HG02852 (cell line): ENCODE measurements around the gene BTBD9.

Experiments used
- ATAC-seq: cut with Tn5 transposase; IDR thresholded peaks from one replicate; pipeline ENCODE4 v1.9.1; 2021; ENCODE audit warnings: mild to moderate bottlenecking, moderate library complexity; ENCODE audit not compliant: unreplicated experiment

BTBD9 gene

DNA sequence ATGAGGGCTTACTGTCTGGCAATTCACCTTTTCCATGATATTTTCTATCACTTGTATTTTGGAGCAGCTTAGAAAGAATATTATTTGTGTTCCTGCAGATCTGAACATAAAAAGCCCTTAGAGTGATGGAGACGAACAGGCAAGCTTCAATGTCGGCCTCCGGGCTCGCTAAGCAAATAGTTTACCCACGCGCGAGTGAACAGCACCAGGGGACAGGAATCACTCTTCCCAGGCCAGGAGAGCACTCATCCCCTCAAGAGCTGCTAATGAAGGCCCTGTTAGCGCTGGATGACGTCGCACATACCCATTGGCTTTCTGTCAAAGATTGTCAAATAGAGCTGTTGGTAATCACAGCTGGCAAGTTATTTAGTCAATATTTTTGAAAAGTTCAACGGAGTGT, 424.5 kb downstream of the BTBD9 start:
- ATAC-seq = no peak

DNA sequence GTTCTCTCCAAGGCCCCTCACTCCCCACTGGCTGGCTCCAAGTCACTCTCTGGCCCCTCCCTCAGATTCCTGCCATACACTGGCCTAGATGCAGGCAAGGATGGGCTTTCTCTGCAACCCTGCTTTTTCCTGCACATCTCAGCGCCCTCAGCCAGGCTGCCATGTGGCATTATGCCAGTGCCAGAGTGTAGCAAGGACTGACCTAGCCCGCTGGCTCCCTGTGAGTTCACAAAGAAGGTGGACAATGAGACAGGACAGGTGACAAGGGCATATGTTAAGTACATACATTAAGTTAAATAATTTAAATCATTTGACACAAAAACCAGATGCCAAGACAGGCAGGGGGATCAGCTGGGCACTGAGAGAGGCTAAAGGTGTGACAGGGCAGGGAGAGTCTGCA, 425.6 kb downstream of the BTBD9 start:
- ATAC-seq = no peak

DNA sequence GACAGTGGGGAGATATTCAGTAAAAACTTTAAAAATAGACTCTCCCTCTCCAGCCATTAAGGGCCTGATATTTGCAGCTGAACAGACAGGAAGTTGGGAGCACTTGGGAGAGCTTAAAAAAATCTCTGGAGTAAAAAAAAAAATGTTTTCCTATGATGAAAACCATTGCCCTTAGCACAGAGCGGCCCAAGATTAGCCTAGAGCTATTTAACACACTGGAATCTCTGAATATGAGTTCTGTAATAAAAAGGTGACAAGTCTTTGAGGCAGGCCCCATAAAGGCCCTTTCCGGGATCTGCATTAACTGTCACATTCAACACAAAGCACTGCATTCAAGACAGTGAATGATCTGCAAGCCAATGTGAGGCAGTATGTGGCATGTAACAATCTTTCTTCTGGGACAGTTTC, 426.5 kb downstream of the BTBD9 start:
- no peak for ATAC-seq

- no peak for ATAC-seq
Measured at GRCh38 chr6:38212579-38212978, 427.1 kb downstream of the BTBD9 start.

DNA sequence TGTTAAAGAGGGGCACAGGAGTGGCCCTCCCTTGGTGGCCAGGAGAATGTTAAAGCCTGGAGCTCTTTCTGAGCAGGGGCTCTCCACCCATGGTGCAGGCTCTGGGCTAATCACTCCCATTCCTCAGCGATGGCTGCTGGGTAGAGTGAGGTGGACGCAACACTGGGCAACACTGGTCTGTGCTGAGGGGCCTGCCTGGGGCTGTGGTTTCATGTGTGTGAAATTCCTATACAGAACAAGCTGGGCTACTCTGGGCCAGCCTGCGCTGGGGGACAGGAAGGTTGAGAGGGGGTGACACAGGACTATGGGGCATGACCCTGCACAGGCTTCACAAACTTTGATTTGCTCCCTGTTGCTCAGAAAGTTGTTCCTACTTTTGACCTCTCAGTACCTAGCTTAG, 427.6 kb downstream of the BTBD9 start:
- no peak for ATAC-seq

GRCh38 chr6:38209371-38210260, 430.1 kb downstream of the BTBD9 start:
- no peak for ATAC-seq

- ATAC-seq = no peak
Measured at GRCh38 chr6:38208028-38208427, 431.7 kb downstream of the BTBD9 start.

DNA sequence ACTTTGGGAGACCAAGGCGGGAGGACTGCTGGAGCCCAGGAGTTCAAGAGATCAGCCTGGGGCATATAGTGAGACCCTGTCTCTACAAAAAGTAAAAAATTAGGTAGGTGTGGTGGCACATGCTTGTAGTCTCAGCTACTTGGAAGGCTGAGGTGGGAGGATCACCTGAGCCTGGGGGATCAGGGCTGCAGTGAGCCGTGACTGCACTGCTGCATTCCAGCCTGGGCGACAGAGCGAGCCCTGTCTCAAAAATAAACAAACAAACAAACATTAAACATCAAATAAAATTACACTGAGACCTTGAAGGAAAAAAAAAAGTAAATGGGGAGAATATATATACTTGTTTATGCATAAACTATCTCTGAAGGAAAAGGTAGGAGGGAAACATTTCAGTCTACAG, 432.4 kb downstream of the BTBD9 start:
- ATAC-seq = no peak

- ATAC-seq = no peak
Measured at GRCh38 chr6:38198219-38198618, 441.5 kb downstream of the BTBD9 start.

GRCh38 chr6:38195113-38195635, 444.6 kb downstream of the BTBD9 start:
- ATAC-seq = no peak

GRCh38 chr6:38194589-38194988, 445.1 kb downstream of the BTBD9 start:
- no peak for ATAC-seq

GRCh38 chr6:38194282-38194572, 445.5 kb downstream of the BTBD9 start:
- ATAC-seq = no peak

DNA sequence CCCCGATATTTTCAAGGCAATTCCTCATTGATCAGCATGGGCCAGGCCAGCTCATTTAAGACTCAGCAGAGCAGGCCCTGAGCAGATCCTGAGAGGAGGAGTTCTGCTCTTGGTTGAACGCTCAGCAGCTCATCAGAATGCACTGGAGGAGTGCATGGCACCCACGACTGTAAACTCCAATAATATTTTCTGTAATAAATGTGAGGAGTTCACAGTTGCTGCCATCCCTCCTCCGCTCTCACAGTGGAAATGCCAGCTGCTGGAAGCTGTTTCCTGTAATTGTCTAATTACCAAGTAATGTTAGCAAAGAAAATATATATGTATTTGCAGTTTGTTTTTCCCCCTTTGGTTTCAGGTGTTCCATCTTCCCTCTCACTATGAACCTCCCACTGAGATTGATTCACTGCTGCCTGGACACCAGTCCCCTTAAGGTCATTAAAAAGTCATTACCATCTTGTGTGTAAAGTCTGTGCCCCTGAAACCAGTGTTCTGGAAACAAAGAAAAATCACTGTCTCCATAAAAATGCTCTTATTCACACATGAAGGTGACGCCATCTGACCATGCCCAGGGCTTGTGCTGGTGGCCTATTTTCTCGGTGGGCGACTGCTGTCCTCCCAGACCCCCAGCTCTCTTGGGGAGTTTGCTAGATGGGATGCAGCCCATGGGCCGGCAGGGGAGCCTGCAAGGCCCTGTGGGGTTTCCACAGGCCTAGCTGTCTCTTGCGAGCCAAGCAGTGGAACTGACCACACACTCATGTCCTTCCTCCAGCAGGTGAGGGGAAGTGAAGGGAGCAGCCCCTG, 446.0 kb downstream of the BTBD9 start:
- ATAC-seq = no peak

- no peak for ATAC-seq
Measured at GRCh38 chr6:38193051-38193450, 446.7 kb downstream of the BTBD9 start.

DNA sequence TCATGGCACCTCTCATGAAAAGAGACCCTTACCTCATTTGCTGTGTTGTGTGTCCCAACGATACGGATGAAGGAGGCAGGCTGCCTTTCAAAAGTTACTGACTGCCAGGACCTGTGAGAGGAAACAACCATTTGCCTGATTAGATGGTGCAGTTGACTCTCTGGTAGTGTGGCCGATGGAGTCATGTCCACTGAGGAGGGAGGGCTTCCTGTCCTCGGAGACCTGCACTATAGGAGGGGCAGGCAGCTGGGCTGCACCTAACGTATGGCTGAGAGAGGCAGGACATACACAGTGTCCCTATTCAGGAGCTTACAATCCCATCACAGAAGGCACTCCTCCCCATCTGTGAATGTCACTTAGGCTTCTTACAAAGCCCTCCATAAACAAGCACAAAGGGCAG, 447.2 kb downstream of the BTBD9 start:
- ATAC-seq = no peak

DNA sequence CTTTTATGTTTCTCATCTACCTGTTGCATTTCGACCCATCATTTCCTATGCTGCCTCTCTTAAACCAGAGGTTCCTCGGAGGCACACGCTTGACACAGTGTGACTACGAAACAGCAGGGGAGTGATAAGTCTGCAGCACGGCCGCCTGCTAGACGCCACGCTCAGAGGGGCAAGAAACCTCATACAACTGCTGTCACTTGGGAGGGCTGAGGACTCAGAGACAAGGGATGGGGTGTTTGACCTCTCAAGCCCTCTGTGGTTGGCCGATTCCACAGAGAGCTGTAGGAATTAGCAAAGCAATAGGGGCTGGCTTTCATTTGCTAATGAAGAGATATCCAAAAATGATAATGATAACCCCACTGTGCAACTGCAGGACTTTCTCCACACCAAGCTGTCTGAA, 447.7 kb downstream of the BTBD9 start:
- ATAC-seq = no peak

DNA sequence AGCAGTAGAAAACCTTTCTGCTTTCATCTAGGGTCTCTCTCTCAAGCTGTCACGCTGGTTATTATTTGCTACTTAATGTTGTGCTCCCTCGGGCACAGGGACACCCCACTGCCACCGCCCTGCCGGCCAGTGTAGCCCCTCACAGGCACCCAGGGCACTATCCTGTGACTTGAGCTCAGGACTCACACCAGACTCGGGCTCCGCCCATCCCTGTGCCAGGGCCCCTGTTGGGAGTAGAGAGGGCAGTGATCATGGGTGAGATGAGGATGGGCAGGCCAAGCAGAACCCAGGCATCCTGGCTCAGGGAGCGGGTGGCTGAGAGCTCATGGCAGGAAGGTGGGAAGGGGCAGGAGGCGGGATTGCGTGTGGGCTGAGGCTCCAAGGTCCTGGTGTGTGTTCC, 448.3 kb downstream of the BTBD9 start:
- ATAC-seq = no peak

- ATAC-seq = no peak
Measured at GRCh38 chr6:38188677-38189335, 450.9 kb downstream of the BTBD9 start.

DNA sequence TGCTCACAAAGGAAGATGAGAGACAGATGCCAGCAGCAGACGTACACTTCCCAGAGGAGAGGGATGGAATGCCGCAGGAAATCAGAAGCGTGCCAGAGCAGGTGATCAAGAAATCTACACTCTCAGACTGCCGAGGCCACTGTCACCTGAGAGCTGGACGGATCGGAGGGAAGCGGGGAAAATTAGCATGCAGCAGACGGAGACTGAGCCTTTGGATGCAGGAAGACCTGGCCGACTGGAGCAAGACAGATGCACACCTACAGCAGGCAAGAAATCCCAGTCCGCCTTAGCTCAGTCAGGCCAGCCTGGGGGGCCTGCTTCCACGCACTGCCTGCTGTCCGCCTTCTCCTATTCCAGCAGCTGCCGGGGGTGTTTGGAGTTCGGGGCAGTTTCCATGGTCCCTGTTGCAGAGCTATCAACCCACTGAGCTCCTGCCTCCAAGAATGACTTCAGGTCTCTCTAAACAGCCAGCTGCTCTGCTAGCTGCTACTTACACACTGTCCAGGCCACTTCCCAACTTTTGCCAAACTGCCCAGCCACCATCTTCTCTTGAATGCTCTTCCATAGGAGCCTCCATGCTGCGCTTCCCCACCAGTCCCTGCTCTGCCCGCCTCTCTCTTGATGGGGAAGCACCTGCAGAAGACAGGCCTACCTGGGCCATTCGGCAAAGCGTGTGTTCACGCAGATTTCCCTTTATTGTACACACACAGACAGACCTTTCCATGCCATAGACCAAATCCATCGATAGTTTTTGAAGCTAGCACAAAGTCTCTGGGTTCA, 451.7 kb downstream of the BTBD9 start:
- ATAC-seq = no peak

- no peak for ATAC-seq
Measured at GRCh38 chr6:38187325-38187724, 452.4 kb downstream of the BTBD9 start.

GRCh38 chr6:38185752-38186151, 454.0 kb downstream of the BTBD9 start:
- no peak for ATAC-seq
